Activated CD8-positive, alpha-beta memory T cell treated with anti-CD3 and anti-CD28 coated beads, Interleukin-2, amount 50 U/mL, for 4 hours (primary cell): ENCODE data around the gene BTNL8.
"Not testable (repeated sequence)": the region's sequence is repeated elsewhere in the genome, so short reads cannot be mapped to it uniquely, and the experiment has no call there.

ENCODE experiments used
- DNase-seq: peaks from one replicate; pipeline ENCODE4 v3.0.0-alpha.2; 2020

The BTNL8 gene

GRCh38 chr5:180885845-180886529, 13.0 kb upstream of the BTNL8 start:
- not testable (repeated sequence) for DNase-seq

GRCh38 chr5:180889381-180889780, 9.6 kb upstream of the BTNL8 start:
- DNase-seq, result no peak

- DNase-seq, result not testable (repeated sequence)
These were observed 3.6 kb upstream of the BTNL8 start for GRCh38 chr5:180895330-180895729.

GRCh38 chr5:180900178-180900577, 1.2 kb downstream of the BTNL8 start:
- no peak for DNase-seq

GRCh38 chr5:180901319-180902009, 2.5 kb downstream of the BTNL8 start:
- no peak for DNase-seq

- DNase-seq, result no peak
These were observed 9.4 kb downstream of the BTNL8 start for GRCh38 chr5:180908400-180908799.

GRCh38 chr5:180908998-180909731, 10.2 kb downstream of the BTNL8 start:
- no peak for DNase-seq

- no peak for DNase-seq
These were observed 10.8 kb downstream of the BTNL8 start for GRCh38 chr5:180909782-180910181.

GRCh38 chr5:180910182-180910581, 11.2 kb downstream of the BTNL8 start:
- no peak for DNase-seq

GRCh38 chr5:180910735-180911134, 11.8 kb downstream of the BTNL8 start:
- no peak for DNase-seq

- no peak for DNase-seq
These were observed 15.7 kb downstream of the BTNL8 start for GRCh38 chr5:180914646-180915045.

GRCh38 chr5:180915924-180916323, 17.0 kb downstream of the BTNL8 start:
- DNase-seq, result no peak

- DNase-seq, result no peak
These were observed 19.4 kb downstream of the BTNL8 start for GRCh38 chr5:180918380-180918779.

GRCh38 chr5:180920710-180921109, 21.8 kb downstream of the BTNL8 start:
- DNase-seq, result no peak

GRCh38 chr5:180922932-180923331, 24.0 kb downstream of the BTNL8 start:
- DNase-seq, result no peak

- no peak for DNase-seq
These were observed 33.7 kb downstream of the BTNL8 start for GRCh38 chr5:180932660-180933059.

GRCh38 chr5:180935203-180935602, 36.2 kb downstream of the BTNL8 start:
- no peak for DNase-seq

- DNase-seq, result no peak
These were observed 39.3 kb downstream of the BTNL8 start for GRCh38 chr5:180938294-180938693.

- DNase-seq, result no peak
These were observed 51.5 kb downstream of the BTNL8 start for GRCh38 chr5:180950291-180950949.

GRCh38 chr5:180959661-180960060, 60.7 kb downstream of the BTNL8 start:
- no peak for DNase-seq

GRCh38 chr5:180960209-180960608, 61.2 kb downstream of the BTNL8 start:
- DNase-seq, result no peak

GRCh38 chr5:180969406-180969805, 70.4 kb downstream of the BTNL8 start:
- no peak for DNase-seq

- no peak for DNase-seq
These were observed 71.4 kb downstream of the BTNL8 start for GRCh38 chr5:180970336-180970735.
